Activated T-cell treated with anti-CD3 and anti-CD28 coated beads, Interleukin-2, amount 50 U/mL, for 72 hours (primary cell): Measurements from ENCODE around the gene GNG13. TPM values are rescaled to one million over a fixed set of nuclear protein-coding genes. Genes with fewer than 3 reads are reported as not detected.
"Not testable (repeated sequence)": the region's sequence is repeated elsewhere in the genome, so short reads cannot be mapped to it uniquely, and the experiment has no call there.

Source experiments
- ATAC-seq, 2 donors: fragments of 150-1000 bp; cut with Tn5 transposase; replicated peaks in 1 of 2; 2 replicates each; pipeline ENCODE4 v1.10.0; 2021; ENCODE audit warnings: moderate library complexity in 2 of 2, mild to moderate bottlenecking in 1 of 2
- DNase-seq, 2 donors: peaks; one replicate each; pipeline ENCODE4 v3.0.0; 2021 to 2022; ENCODE audit warnings: mixed read lengths in 1 of 2
- H3K27ac Mint-ChIP-seq: one replicate; pipeline ENCODE4 v1.8.0; 2022; ENCODE audit warnings: mild to moderate bottlenecking, moderate library complexity, mixed read lengths
- H3K27me3 Mint-ChIP-seq: one replicate; pipeline ENCODE4 v1.8.0; 2022; ENCODE audit warnings: low read depth, mixed read lengths
- H3K36me3 Mint-ChIP-seq, 2 donors: one replicate each; pipeline ENCODE4 v1.8.0; 2022; ENCODE audit warnings: mixed read lengths in 2 of 2, mild to moderate bottlenecking in 1 of 2; ENCODE audit not compliant: insufficient read depth in 2 of 2
- H3K4me1 Mint-ChIP-seq: one replicate; pipeline ENCODE4 v1.8.0; 2022; ENCODE audit warnings: low read depth, mixed read lengths
- H3K4me3 Mint-ChIP-seq, 2 donors: one replicate each; pipeline ENCODE4 v1.8.0; 2022; ENCODE audit warnings: mild to moderate bottlenecking in 2 of 2, mixed read lengths in 2 of 2, moderate library complexity in 2 of 2
- H3K9me3 Mint-ChIP-seq, 2 donors: one replicate each; pipeline ENCODE4 v1.8.0; 2022; ENCODE audit warnings: mixed read lengths in 2 of 2
- total RNA-seq, 2 donors: library from RNA; stranded (reverse); gene quantifications; one replicate each; pipeline ENCODE4 v1.2.3, GENCODE V29; 2022

GNG13 gene
- total RNA-seq, 2 donors from 2014 or later = not detected

DNA sequence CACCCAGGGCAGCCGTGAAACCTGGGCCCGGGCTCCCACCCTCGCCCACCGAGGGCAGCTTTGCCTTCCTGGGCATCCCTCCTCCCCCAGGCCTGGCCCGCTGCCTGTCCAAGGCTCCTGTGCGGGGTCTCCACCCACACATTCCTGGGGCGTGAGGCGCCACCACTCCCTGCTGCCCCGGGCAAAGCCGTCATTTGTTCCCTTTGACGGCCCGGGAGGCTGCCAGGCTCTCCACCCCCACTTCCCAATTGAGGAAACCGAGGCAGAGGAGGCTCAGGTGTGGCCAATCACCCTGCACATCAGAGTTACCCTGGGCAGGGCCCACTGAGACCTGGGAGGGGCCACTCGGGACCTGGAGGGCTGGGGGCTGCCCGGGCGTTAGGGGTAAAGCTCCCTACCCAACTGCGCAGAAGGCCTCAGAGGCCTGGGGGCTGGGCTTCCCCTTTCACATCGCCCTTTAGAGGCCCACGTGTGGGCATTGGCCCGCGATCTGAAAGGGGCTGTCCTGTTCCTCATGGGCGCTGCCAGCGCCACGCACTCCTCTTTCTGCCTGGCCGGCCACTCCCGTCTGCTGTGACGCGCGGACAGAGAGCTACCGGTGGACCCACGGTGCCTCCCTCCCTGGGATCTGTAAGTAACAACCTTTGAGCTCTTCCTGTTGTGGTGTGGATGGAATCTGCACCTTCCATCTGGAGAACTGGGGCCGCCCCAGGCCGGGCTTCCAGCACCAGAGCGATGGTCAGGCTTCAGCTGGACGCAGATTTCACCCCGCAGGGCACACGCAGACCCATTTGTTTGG is 39.8 kb downstream of the GNG13 start, which contains the start of gene MSLN:
TSS of gene MSLN (plus strand) at position 190 of the 799 bp plus-strand sequence. CDS start 1,947 bp downstream, outside the sequence.
- Mint-ChIP-seq H3K27ac (no peak within 1 kb of the TSS), H3K27me3 (no peaks in the 10 kb centered on the region), H3K9me3 (no peaks in the 10 kb centered on the region), H3K4me3 (no peak within 1 kb of the TSS), H3K4me1 (no peaks in the 10 kb centered on the region), H3K36me3 (no peaks in the 10 kb centered on the region)
- ATAC-seq (no peak), DNase-seq (no peak)

DNA sequence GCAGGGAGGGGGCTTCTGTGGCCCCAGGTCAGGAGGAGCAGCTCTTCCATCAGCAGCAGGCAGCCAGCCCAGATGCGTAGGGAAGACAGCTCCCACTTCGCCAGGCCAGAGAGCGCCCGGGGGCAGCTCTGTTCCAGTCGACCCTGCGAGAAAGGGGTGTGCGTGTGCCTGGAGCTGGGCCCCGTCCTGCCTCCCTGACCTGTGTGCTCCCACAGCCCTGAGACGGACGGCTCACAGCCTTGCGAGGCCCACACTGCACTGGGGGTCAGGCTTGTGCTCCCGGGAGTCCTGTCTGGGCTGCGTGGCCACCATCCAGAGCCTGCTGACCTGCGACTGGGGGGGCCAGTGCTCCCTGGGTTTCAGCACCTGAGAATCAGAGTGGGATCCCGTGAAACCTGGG is 40.5 kb downstream of the GNG13 start:
- Mint-ChIP-seq H3K9me3 (no peaks in the 10 kb centered on the region), H3K36me3 (no peaks in the 10 kb centered on the region), H3K27ac (no peak overlapping the region), H3K4me3 (no peak overlapping the region), H3K4me1 (no peaks in the 10 kb centered on the region), H3K27me3 (no peaks in the 10 kb centered on the region)
- no peak for ATAC-seq
- no peak for DNase-seq

DNA sequence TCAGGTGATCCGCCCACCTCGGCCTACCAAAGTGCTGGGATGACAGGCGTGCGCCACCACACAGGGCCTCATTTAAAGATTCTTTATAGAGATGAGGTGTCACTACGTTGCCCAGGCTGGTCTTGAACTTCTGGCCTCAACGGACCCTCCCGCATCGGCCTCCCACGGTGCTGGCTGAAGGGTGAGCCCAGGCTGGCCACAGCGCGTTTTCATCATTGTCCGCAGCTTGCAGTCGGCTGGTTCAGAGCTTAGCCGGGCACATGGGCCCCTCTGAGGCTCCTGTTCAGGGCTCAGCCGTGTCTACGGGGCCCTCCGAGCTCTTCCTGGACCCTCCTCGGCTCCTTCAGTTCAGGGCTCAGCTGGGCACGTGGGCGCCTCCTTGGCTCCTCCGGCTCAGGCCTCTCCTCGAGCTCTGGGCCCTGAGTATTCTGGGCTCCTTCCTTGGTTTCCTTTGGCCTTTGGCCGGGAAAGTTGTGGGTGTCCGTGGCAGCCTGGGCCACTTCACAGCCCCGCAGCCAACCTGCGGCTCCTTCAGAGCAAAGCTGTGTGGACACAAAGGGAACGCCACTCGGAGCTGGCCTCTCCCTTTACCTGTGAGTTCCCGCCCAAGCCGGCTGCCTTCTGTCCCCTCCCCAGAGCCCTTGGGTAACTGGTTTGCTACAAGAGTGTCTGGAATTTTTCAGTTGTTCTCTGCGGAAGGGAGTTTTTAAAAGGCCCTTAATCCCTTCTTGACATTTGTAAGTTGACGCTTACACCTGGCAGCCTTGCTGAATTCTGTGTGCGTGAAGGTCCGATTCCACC is 41.2 kb downstream of the GNG13 start:
- Mint-ChIP-seq H3K4me3 (no peak overlapping the region), H3K36me3 (no peaks in the 10 kb centered on the region), H3K9me3 (no peaks in the 10 kb centered on the region), H3K27me3 (no peaks in the 10 kb centered on the region), H3K27ac (no peak overlapping the region), H3K4me1 (no peaks in the 10 kb centered on the region)
- no peak for ATAC-seq
- DNase-seq = no peak

DNA sequence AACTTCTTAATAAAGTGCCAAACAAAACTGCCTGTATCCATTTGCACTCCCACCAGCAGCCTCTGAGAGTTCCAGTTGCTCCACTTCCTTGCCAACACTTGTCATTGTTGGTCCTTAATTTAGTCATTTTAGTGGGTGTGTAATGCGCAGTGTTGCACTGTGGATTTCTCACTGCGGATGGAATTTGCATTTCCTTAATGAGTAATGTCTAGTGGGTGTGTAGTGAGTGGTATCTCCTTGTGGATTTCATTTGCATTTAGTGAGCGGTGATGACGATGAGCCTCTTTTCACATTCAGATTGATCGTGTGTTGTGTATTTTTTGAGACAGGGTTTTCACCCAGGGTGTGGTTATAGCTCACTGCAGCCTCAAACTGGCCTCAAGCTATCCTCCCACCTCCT is 44.1 kb downstream of the GNG13 start:
- Mint-ChIP-seq H3K27ac (no peak overlapping the region), H3K4me3 (no peak overlapping the region), H3K9me3 (no peaks in the 10 kb centered on the region), H3K4me1 (no peaks in the 10 kb centered on the region), H3K36me3 (no peaks in the 10 kb centered on the region), H3K27me3 (no peaks in the 10 kb centered on the region)
- ATAC-seq (peak; percentile 22 to 66), DNase-seq (no peak)

DNA sequence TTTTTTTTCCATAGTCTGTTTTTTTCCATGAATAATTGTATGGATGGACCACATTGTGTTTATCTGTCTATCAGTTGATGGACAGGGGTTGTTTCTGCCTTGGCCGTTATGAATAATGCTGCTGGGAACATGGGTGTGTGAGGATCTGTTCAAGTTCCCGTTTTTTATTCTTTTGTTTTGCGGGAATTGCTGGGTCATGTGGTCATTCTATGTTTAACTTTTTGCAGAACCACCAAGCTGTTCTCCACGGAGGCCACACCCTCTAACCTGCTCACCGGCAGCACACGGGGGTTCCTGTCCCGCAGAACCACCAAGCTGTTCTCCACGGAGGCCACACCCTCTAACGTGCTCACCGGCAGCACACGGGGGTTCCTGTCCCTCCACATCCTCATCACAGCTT is 45.9 kb downstream of the GNG13 start:
- Mint-ChIP-seq H3K27ac (no peak overlapping the region), H3K27me3 (no peaks in the 10 kb centered on the region), H3K36me3 (no peaks in the 10 kb centered on the region), H3K9me3 (no peaks in the 10 kb centered on the region), H3K4me1 (no peaks in the 10 kb centered on the region), H3K4me3 (no peak overlapping the region)
- ATAC-seq (no peak), DNase-seq (no peak)

DNA sequence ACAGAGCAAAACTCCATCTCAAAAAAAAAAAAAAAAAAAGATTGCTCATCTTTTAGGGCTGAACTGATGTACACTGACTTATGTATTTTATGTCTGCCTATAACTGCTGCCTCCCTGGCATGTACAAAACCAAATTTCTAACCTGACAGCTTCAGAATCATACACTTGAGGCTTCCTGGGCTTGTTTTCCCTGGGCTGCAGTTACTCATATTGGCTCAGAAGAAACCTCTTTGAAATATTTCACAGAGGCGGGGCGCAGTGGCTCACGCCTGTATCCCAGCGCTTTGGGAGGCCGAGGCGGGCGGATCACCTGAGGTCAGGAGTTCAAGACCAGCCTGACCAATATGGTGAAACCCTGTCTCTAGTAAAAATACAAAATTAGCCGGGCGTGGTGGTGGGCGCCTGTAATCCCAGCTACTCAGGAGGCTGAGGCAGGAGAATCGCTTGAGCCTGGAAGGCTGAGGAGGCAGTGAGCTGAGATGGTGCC is 46.4 kb downstream of the GNG13 start:
- not testable (repeated sequence) for H3K27ac Mint-ChIP-seq, H3K4me3 Mint-ChIP-seq, H3K27me3 Mint-ChIP-seq, H3K36me3 Mint-ChIP-seq, H3K4me1 Mint-ChIP-seq, DNase-seq, ATAC-seq, H3K9me3 Mint-ChIP-seq

DNA sequence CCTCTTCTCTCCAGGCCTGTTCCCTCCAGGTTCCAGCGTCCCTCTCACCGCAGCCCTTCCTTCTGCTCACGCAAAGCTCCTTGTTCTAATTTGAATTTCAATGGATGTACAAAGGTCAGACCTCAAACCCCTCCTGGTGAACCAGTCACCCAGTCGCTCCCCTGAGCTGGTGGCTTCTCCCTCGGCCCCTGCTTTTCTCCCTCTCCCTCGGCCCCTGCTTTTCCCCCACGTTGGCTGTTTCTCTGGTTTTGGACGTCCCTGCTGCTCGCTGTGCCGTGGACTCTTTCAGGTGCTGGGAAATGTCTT is 48.6 kb downstream of the GNG13 start:
- DNase-seq (no peak), ATAC-seq (no peak)
- H3K27ac Mint-ChIP-seq = no peak overlapping the region
- no peak overlapping the region for H3K4me3 Mint-ChIP-seq
- H3K4me1 Mint-ChIP-seq = no peaks in the 10 kb centered on the region
- H3K36me3 Mint-ChIP-seq = no peaks in the 10 kb centered on the region
- H3K9me3 Mint-ChIP-seq = no peaks in the 10 kb centered on the region
- H3K27me3 Mint-ChIP-seq = no peaks in the 10 kb centered on the region

DNA sequence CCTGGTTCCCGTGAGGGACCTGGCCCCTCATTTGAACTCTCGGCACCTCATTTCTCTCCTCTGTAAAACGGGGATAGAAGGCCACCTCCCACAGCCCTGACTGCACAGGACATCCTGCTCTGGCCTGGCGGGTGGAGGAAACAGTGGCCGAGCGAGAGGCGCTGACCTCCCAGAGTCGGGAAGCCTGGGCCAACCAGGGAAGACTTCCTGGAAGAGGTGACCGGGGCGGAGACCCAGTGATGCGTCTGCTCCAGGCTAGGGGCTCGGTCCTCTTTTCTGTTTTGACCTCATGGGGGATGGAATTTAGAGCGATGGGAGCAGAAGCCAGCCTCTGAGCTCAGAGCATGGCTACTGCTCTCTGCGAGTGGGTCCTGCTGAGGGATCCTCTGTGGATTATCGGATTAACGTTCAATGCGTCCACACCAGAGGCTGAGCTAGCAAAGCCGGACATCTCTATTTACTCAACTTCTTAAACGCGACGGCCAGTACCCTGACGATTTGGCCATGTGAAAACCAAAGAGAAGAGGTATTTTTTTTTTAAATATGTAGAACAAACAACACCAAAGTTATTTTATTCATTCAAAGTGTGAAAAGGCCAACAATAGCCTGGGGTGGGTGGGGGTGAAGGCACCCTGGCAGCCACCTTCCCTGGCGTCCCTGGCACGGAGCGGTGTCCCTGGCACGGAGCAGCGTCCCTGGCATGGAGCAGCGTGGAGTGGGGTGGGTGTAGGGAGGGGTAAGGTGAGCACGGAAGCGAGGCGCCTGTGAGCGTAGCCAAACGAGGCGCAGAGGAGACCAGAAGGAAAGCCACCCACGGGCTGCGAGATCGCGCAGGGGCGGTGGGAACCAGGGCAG is 49.2 kb downstream of the GNG13 start:
- ATAC-seq = no peak
- Mint-ChIP-seq H3K4me3 (no peak overlapping the region), H3K9me3 (no peaks in the 10 kb centered on the region), H3K4me1 (no peaks in the 10 kb centered on the region), H3K27ac (no peak overlapping the region), H3K36me3 (no peaks in the 10 kb centered on the region), H3K27me3 (no peaks in the 10 kb centered on the region)
- DNase-seq = no peak

DNA sequence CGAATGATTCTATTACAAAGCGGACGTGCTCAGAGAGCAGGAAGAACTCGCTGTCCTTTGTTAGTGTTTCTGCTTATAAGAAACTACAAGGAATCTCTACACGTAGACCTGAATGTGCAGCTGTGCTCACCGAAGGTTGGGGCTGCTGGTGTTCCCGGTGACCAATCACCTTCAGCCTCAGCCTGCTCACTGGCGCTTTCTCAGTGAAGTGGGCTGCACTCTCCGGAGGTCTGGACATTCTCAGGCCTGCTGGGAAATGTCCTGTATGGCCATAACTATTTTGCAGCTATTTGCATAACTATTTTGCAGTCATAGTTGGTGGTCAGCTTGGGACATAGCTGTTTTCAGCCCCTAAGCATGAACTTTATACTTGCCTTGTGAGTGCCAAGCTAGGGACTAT is 50.0 kb downstream of the GNG13 start:
- Mint-ChIP-seq H3K4me1 (no peaks in the 10 kb centered on the region), H3K27ac (no peak overlapping the region), H3K36me3 (no peaks in the 10 kb centered on the region), H3K4me3 (no peak overlapping the region), H3K27me3 (no peaks in the 10 kb centered on the region), H3K9me3 (no peaks in the 10 kb centered on the region)
- DNase-seq (no peak), ATAC-seq (no peak)

DNA sequence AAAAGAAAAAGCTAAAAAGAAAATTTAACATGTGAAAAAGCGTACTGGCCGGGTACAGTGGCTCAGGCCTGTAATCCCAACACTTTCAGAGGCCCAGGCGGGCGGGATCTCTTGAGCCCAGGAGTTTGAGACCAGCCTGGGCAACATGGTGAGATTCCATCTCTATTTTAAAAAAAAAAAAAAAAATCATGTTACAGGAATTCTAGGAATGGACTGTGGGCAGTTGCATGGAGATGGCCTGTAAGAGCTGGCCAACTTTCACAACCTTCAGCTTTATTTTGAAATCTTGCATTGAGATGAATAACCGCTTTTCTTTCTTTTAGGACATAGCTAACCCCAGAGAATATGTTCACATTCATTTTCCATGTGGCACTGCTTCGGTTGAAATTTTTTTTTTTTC is 51.5 kb downstream of the GNG13 start:
- H3K36me3 Mint-ChIP-seq = no peaks in the 10 kb centered on the region

More for the DNA sequence above, 51.5 kb downstream of the GNG13 start:
- H3K27ac Mint-ChIP-seq = no peak overlapping the region
- no peak overlapping the region for H3K4me3 Mint-ChIP-seq
- H3K4me1 Mint-ChIP-seq = no peaks in the 10 kb centered on the region
- H3K27me3 Mint-ChIP-seq = no peaks in the 10 kb centered on the region
- ATAC-seq (no peak), DNase-seq (no peak)
- H3K9me3 Mint-ChIP-seq = no peaks in the 10 kb centered on the region
